ENCODE data around the gene CKMT2.

The CKMT2 gene

DNA sequence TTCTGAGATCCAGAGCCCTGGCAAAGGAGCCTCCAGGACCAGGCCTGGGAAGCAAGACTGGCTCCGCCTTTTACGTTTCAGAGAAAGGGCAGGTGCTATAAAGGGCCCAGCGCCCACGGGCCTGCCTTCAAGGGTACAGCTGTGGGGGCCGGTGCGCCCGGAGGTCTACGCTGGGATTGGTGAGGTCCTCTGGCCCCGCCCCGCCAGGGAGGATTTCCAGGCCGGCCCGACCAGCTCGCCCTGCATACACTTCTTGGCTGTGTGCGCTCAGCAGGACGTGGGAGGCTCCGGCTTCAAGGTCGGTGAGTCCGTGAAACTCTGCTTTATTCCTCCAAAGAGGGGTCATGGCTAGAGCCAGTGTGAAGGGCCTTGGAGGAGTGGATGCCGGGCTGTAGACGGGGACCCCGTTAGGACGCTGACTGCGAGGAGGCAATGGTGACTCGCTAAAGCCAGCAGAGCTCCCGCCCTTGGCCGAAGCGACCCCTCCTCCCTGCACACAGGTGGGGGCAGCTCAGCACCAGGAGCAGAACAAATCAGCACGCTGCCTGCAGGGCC lies at the start of gene CKMT2:
Gene CKMT2 (plus strand): TSS at position 243 of the 555 bp plus-strand sequence. CDS start 17,811 bp downstream, outside the sequence.
- no peaks in the 10 kb centered on the region for H3K27me3 ChIP-seq (ENCODE audit: insufficient read depth, low read length)
- H3K36me3 ChIP-seq (ENCODE audit: insufficient read depth, low read length): peaks cover 10% of the 10 kb centered on the region
- no peak within 1 kb of the TSS for H2AFZ ChIP-seq (ENCODE audit: low read depth, low read length)
- no peak within 1 kb of the TSS for H3K4me3 ChIP-seq (ENCODE audit: low read length)
- no peaks in the 10 kb centered on the region for H3K4me1 ChIP-seq (ENCODE audit: insufficient read depth, low read length)
- H3K9me3 ChIP-seq (ENCODE audit: low read length): no peaks in the 10 kb centered on the region

GRCh38 chr5:81183811-81184748 lies 49.0 kb upstream of the CKMT2 start:
- Histone ChIP-seq H3K27me3 (ENCODE audit: insufficient read depth, low read length) (no peaks in the 10 kb centered on the region), H3K4me3 (ENCODE audit: low read length) (no peak overlapping the region), H2AFZ (ENCODE audit: low read depth, low read length) (no peak overlapping the region), H3K36me3 (ENCODE audit: insufficient read depth, low read length) (no peaks in the 10 kb centered on the region), H3K4me1 (ENCODE audit: insufficient read depth, low read length) (peaks cover 4% of the 10 kb centered on the region), H3K9me3 (ENCODE audit: low read length) (no peaks in the 10 kb centered on the region)

DNA sequence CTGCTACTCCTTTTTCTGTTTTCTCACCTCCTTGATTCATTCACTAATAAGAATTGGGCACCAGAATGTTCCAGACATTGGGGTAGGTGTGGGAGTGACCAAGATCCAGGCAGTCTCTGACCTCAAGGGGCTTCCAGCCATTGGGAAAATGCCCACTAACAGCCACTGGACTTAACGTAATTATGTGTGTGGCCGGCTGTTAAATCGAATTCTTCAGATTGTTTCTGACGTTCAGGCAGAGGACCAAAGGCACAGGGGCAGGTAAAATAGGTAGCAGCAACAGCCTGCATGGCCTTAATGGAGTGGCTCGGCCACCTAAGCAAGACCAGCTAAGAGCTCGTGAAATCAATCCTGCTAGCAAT lies 48.4 kb upstream of the CKMT2 start:
- Histone ChIP-seq H3K36me3 (ENCODE audit: insufficient read depth, low read length) (no peaks in the 10 kb centered on the region), H3K9me3 (ENCODE audit: low read length) (no peaks in the 10 kb centered on the region), H3K4me1 (ENCODE audit: insufficient read depth, low read length) (peaks cover 4% of the 10 kb centered on the region), H3K27me3 (ENCODE audit: insufficient read depth, low read length) (no peaks in the 10 kb centered on the region), H2AFZ (ENCODE audit: low read depth, low read length) (no peak overlapping the region), H3K4me3 (ENCODE audit: low read length) (no peak overlapping the region)

GRCh38 chr5:81187885-81188284 lies 45.2 kb upstream of the CKMT2 start:
- no peak overlapping the region for H3K4me3 ChIP-seq (ENCODE audit: low read length)
- H3K4me1 ChIP-seq (ENCODE audit: insufficient read depth, low read length): peaks cover 4% of the 10 kb centered on the region
- H3K36me3 ChIP-seq (ENCODE audit: insufficient read depth, low read length): no peaks in the 10 kb centered on the region
- no peaks in the 10 kb centered on the region for H3K9me3 ChIP-seq (ENCODE audit: low read length)
- H3K27me3 ChIP-seq (ENCODE audit: insufficient read depth, low read length): no peaks in the 10 kb centered on the region
- H2AFZ ChIP-seq (ENCODE audit: low read depth, low read length): no peak overlapping the region

DNA sequence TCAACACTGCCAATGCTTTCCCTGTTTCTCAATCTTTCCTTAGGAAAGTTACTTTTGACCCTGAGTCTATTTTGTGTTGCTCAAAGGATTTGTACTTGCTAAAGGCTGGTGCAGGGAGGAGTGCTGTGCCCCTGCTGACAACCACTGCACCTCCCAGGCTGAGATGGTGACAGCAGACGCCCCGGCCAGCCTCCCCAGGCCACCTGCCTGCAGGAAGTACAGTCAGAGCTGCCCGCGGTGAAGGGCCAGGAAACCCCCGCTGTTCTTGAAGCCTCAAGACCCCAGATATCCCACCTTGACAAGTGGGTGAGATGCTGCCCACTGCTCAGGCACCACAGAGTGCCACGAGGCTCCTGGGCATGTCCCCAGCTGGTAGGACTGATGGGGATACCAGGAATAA lies 44.2 kb upstream of the CKMT2 start:
- peaks cover 4% of the 10 kb centered on the region for H3K4me1 ChIP-seq (ENCODE audit: insufficient read depth, low read length)
- H3K4me3 ChIP-seq (ENCODE audit: low read length): no peak overlapping the region
- H3K36me3 ChIP-seq (ENCODE audit: insufficient read depth, low read length): no peaks in the 10 kb centered on the region
- no peaks in the 10 kb centered on the region for H3K9me3 ChIP-seq (ENCODE audit: low read length)
- no peaks in the 10 kb centered on the region for H3K27me3 ChIP-seq (ENCODE audit: insufficient read depth, low read length)
- no peak overlapping the region for H2AFZ ChIP-seq (ENCODE audit: low read depth, low read length)

GRCh38 chr5:81189875-81190498 lies 43.1 kb upstream of the CKMT2 start:
- Histone ChIP-seq H3K27me3 (ENCODE audit: insufficient read depth, low read length) (no peaks in the 10 kb centered on the region), H3K36me3 (ENCODE audit: insufficient read depth, low read length) (no peaks in the 10 kb centered on the region), H2AFZ (ENCODE audit: low read depth, low read length) (no peak overlapping the region), H3K4me1 (ENCODE audit: insufficient read depth, low read length) (peaks cover 4% of the 10 kb centered on the region), H3K9me3 (ENCODE audit: low read length) (no peaks in the 10 kb centered on the region), H3K4me3 (ENCODE audit: low read length) (no peak overlapping the region)

DNA sequence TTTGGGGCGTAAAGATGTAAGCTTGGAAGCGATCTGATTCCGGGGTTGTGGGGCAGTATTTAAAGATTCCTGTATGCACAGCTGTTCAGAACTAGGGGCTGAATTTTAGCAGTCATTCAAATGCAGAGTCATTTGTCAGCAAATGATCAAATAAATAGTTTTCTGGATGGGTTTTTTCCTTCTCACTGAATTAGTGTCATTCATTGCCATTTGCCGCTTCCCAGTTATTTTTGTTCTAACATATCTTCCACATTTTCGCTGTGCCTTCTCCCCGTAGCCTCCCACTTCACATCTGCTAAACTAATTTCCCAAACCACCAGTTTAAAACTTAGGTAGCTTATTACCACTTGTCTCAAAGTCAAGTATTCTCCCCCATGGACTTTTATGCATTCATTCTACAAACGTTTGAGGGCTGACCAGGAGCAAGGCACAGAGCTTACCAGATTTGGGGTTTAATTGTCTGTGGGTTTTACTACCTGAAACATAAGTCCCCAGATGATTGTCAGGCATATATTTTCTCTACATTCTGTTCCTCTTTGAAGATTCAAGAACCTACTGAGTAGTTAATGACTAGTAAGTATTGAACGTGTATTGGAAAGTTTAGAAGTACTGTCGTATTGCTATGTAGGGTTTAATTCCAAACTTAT lies 41.3 kb upstream of the CKMT2 start:
- Histone ChIP-seq H3K4me1 (ENCODE audit: insufficient read depth, low read length) (peaks cover 4% of the 10 kb centered on the region), H3K36me3 (ENCODE audit: insufficient read depth, low read length) (no peaks in the 10 kb centered on the region), H3K4me3 (ENCODE audit: low read length) (no peak overlapping the region), H3K9me3 (ENCODE audit: low read length) (no peaks in the 10 kb centered on the region), H3K27me3 (ENCODE audit: insufficient read depth, low read length) (no peaks in the 10 kb centered on the region), H2AFZ (ENCODE audit: low read depth, low read length) (no peak overlapping the region)

- Histone ChIP-seq H3K9me3 (ENCODE audit: low read length) (no peaks in the 10 kb centered on the region), H3K4me1 (ENCODE audit: insufficient read depth, low read length) (peaks cover 4% of the 10 kb centered on the region), H3K36me3 (ENCODE audit: insufficient read depth, low read length) (no peaks in the 10 kb centered on the region), H3K27me3 (ENCODE audit: insufficient read depth, low read length) (no peaks in the 10 kb centered on the region), H3K4me3 (ENCODE audit: low read length) (no peak overlapping the region), H2AFZ (ENCODE audit: low read depth, low read length) (no peak overlapping the region)
Measured at GRCh38 chr5:81192373-81192750, 40.8 kb upstream of the CKMT2 start.

GRCh38 chr5:81194633-81195334 lies 38.3 kb upstream of the CKMT2 start:
- Histone ChIP-seq H3K27me3 (ENCODE audit: insufficient read depth, low read length) (no peaks in the 10 kb centered on the region), H3K4me3 (ENCODE audit: low read length) (no peak overlapping the region), H3K4me1 (ENCODE audit: insufficient read depth, low read length) (no peaks in the 10 kb centered on the region), H2AFZ (ENCODE audit: low read depth, low read length) (peak overlapping the region; percentile 71), H3K9me3 (ENCODE audit: low read length) (no peaks in the 10 kb centered on the region), H3K36me3 (ENCODE audit: insufficient read depth, low read length) (no peaks in the 10 kb centered on the region)

GRCh38 chr5:81195335-81195929 lies 37.7 kb upstream of the CKMT2 start:
- Histone ChIP-seq H3K4me1 (ENCODE audit: insufficient read depth, low read length) (no peaks in the 10 kb centered on the region), H3K4me3 (ENCODE audit: low read length) (no peak overlapping the region), H2AFZ (ENCODE audit: low read depth, low read length) (no peak overlapping the region), H3K27me3 (ENCODE audit: insufficient read depth, low read length) (no peaks in the 10 kb centered on the region), H3K36me3 (ENCODE audit: insufficient read depth, low read length) (no peaks in the 10 kb centered on the region), H3K9me3 (ENCODE audit: low read length) (no peaks in the 10 kb centered on the region)

GRCh38 chr5:81202655-81203054 lies 30.5 kb upstream of the CKMT2 start:
- H2AFZ ChIP-seq (ENCODE audit: low read depth, low read length): no peak overlapping the region
- H3K4me3 ChIP-seq (ENCODE audit: low read length): no peak overlapping the region

GRCh38 chr5:81203729-81204128 lies 29.4 kb upstream of the CKMT2 start:
- Histone ChIP-seq H3K27me3 (ENCODE audit: insufficient read depth, low read length) (no peaks in the 10 kb centered on the region), H2AFZ (ENCODE audit: low read depth, low read length) (no peak overlapping the region), H3K4me3 (ENCODE audit: low read length) (no peak overlapping the region), H3K9me3 (ENCODE audit: low read length) (no peaks in the 10 kb centered on the region), H3K36me3 (ENCODE audit: insufficient read depth, low read length) (no peaks in the 10 kb centered on the region), H3K4me1 (ENCODE audit: insufficient read depth, low read length) (no peaks in the 10 kb centered on the region)

More at GRCh38 chr5:81202655-81203054, 30.5 kb upstream of the CKMT2 start:
- Histone ChIP-seq H3K4me1 (ENCODE audit: insufficient read depth, low read length) (no peaks in the 10 kb centered on the region), H3K9me3 (ENCODE audit: low read length) (no peaks in the 10 kb centered on the region), H3K36me3 (ENCODE audit: insufficient read depth, low read length) (no peaks in the 10 kb centered on the region), H3K27me3 (ENCODE audit: insufficient read depth, low read length) (no peaks in the 10 kb centered on the region)

All from neuron (in vitro differentiated cells).